HepG2 (cell line): ENCODE data around the gene TCAF1.

Source experiments
- ZNF296 ChIP-seq: sonication (generic); formaldehyde crosslinking; conservative IDR thresholded peaks from 2 replicates; pipeline ENCODE4 v1.5.0; 2020; ENCODE audit warnings: mild to moderate bottlenecking, missing genetic modification reagents
- TF ChIP-seq, protein P1 (sequence below): sonication (generic); formaldehyde crosslinking; IDR thresholded peaks from 2 replicates; pipeline ENCODE4 v1.9.0; 2022; ENCODE audit warnings: low read depth, missing genetic modification reagents

GRCh38 chr7:143936087-143937009 lies 34.4 kb upstream of the TCAF1 start:
- TF ChIP-seq ZNF296: no peak
- TF ChIP-seq, protein P1, sequence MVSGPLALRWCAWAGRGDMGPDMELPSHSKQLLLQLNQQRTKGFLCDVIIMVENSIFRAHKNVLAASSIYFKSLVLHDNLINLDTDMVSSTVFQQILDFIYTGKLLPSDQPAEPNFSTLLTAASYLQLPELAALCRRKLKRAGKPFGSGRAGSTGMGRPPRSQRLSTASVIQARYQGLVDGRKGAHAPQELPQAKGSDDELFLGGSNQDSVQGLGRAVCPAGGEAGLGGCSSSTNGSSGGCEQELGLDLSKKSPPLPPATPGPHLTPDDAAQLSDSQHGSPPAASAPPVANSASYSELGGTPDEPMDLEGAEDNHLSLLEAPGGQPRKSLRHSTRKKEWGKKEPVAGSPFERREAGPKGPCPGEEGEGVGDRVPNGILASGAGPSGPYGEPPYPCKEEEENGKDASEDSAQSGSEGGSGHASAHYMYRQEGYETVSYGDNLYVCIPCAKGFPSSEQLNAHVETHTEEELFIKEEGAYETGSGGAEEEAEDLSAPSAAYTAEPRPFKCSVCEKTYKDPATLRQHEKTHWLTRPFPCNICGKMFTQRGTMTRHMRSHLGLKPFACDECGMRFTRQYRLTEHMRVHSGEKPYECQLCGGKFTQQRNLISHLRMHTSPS (CRISPR knock-in tag): no peak
